HCT116 (cell line): ENCODE data around the gene GNB1. TPM values are rescaled to one million over a fixed set of nuclear protein-coding genes. Genes with fewer than 3 reads are reported as not detected.

Source experiments
- ATAC-seq: fragments of 200-7000 bp; cut with Tn5 transposase; 2 replicates; pipeline ENCODE4 v1.9.1; 2020; ENCODE audit warnings: mild to moderate bottlenecking, moderate library complexity
- BruUV-seq: library from RNA; stranded (reverse); fragments of 400-500 nt; replicated peaks from 2 replicates; lab custom pipeline; 2021; lab: Mats Ljungman, UMichigan
- CTCF ChIA-PET: fragments of 300-600 bp; sonication (Branson Sonifier 250); formaldehyde crosslinking; loops from one replicate; lab custom pipeline; 2021; ENCODE audit warnings: antibody characterized with exemption; lab: Charles Lee
- POLR2A ChIA-PET: fragments of 300-600, 350-600 bp; sonication (Branson Sonifier 250); formaldehyde crosslinking; loops from one replicate; lab custom pipeline; 2021; ENCODE audit warnings: antibody characterized with exemption; lab: Charles Lee
- RAD21 ChIA-PET, 2 experiments: fragments of 300-600 bp; sonication (Branson Sonifier 250); formaldehyde crosslinking; loops; one replicate each; lab custom pipeline; 2023; ENCODE audit warnings: low total read pairs in 2 of 2; ENCODE audit not compliant: uncharacterized antibody in 2 of 2, unreplicated experiment in 2 of 2, low non-redundant PET in 1 of 2; lab: Charles Lee
- DNase-seq: peaks from one replicate; pipeline ENCODE4 v3.0.0-alpha.2; 2010; ENCODE audit warnings: low read depth, low spot score
- H2AFZ ChIP-seq: fragments of 200-600 bp; shearing (Covaris generic), sonication (generic); 2 replicates; pipeline ENCODE4 v1.6.1; 2017; ENCODE audit warnings: low read depth, mixed run types, mixed read lengths, antibody characterized with exemption, low read length; ENCODE audit not compliant: poor library complexity, severe bottlenecking
- H3K27ac ChIP-seq: 2 replicates; pipeline ENCODE4 v1.5.1; 2012; ENCODE audit warnings: low read depth, low read length
- H3K27me3 ChIP-seq: fragments of 200-600 bp; sonication (generic); 2 replicates; pipeline ENCODE4 v1.6.1; 2016; ENCODE audit warnings: mixed run types, low read length, mixed read lengths; ENCODE audit not compliant: insufficient read depth
- H3K36me3 ChIP-seq, 2 experiments: fragments of 200-500 bp in 1 of 2; fragments of 200-600 bp in 1 of 2; sonication (Bioruptor generic) in 1 of 2; sonication (generic) in 1 of 2; 2 replicates each; pipeline versions ENCODE4 v1.5.1 to v1.6.1; 2014 to 2016; ENCODE audit warnings: low read length in 2 of 2, inconsistent platforms in 1 of 2, mixed read lengths in 1 of 2, mixed run types in 1 of 2; ENCODE audit not compliant: insufficient read depth in 2 of 2, control insufficient read depth in 1 of 2
- H3K4me1 ChIP-seq, 2 experiments: fragments of 200-600 bp in 1 of 2; sonication (generic) in 1 of 2; 2 replicates each; pipeline versions ENCODE4 v1.5.1 to v1.6.1; 2012 to 2017; ENCODE audit warnings: low read length in 2 of 2, inconsistent platforms in 1 of 2, mild to moderate bottlenecking in 1 of 2, mixed read lengths in 1 of 2, mixed run types in 1 of 2, moderate library complexity in 1 of 2; ENCODE audit not compliant: insufficient read depth in 2 of 2, control insufficient read depth in 1 of 2
- H3K4me2 ChIP-seq: fragments of 200-600 bp; sonication (generic); 2 replicates; pipeline ENCODE4 v1.6.1; 2017; ENCODE audit warnings: mixed run types, low read length, mixed read lengths
- H3K4me3 ChIP-seq, 2 experiments: fragments of 200-600 bp in 1 of 2; sonication (generic) in 1 of 2; replicated peaks in 1 of 2; 2 replicates each; pipeline ENCODE4 v1.5.1; 2011 to 2016; ENCODE audit warnings: low read length in 2 of 2, control low read depth in 1 of 2, low read depth in 1 of 2, mild to moderate bottlenecking in 1 of 2, mixed read lengths in 1 of 2, mixed run types in 1 of 2
- H3K79me2 ChIP-seq: fragments of 200-600 bp; sonication (generic); 2 replicates; pipeline ENCODE4 v1.6.1; 2017; ENCODE audit warnings: mild to moderate bottlenecking, mixed run types, low read length, moderate library complexity, mixed read lengths; ENCODE audit not compliant: insufficient read depth
- H3K9ac ChIP-seq: fragments of 200-600 bp; sonication (generic); 2 replicates; pipeline ENCODE4 v1.6.1; 2016; ENCODE audit warnings: low read length, mixed read lengths
- H3K9me2 ChIP-seq: fragments of 200-600 bp; sonication (generic), shearing (Covaris generic); 2 replicates; pipeline ENCODE4 v1.6.1; 2017; ENCODE audit warnings: mixed run types, mild to moderate bottlenecking, moderate library complexity; ENCODE audit not compliant: insufficient read depth
- H3K9me3 ChIP-seq, 2 experiments: fragments of 200-500 bp in 1 of 2; fragments of 200-600 bp in 1 of 2; sonication (Bioruptor generic) in 1 of 2; sonication (generic) in 1 of 2; 2 replicates each; pipeline ENCODE4 v1.6.1; 2014 to 2017; ENCODE audit warnings: low read length in 2 of 2, mixed read lengths in 2 of 2, inconsistent platforms in 1 of 2, low read depth in 1 of 2, mild to moderate bottlenecking in 1 of 2, mixed run types in 1 of 2, moderate library complexity in 1 of 2; ENCODE audit not compliant: control insufficient read depth in 1 of 2, insufficient read depth in 1 of 2
- H4K20me1 ChIP-seq: fragments of 200-600 bp; sonication (generic), shearing (Covaris generic); 2 replicates; pipeline ENCODE4 v1.6.1; 2017; ENCODE audit warnings: mixed run types, mild to moderate bottlenecking, moderate library complexity; ENCODE audit not compliant: insufficient read depth
- CBX3 ChIP-seq: IDR thresholded peaks from 2 replicates; pipeline ENCODE4 v1.6.1; 2012; ENCODE audit warnings: low read depth
- CEBPB ChIP-seq: IDR thresholded peaks from 2 replicates; pipeline ENCODE4 v1.6.1; 2012; ENCODE audit warnings: low read depth
- EGR1 ChIP-seq: IDR thresholded peaks from 2 replicates; pipeline ENCODE4 v1.6.1; 2012; ENCODE audit warnings: low read depth
- EZH2 ChIP-seq: fragments of 200-600 bp; sonication (generic); IDR thresholded peaks from 2 replicates; pipeline ENCODE4 v1.6.1; 2017; ENCODE audit warnings: antibody characterized with exemption, mixed run types
- EZH2phosphoT487 ChIP-seq: fragments of 200-600 bp; IDR thresholded peaks from 2 replicates; pipeline ENCODE4 v1.6.1; 2018; ENCODE audit warnings: antibody characterized with exemption, borderline replicate concordance
- FOSL1 ChIP-seq: IDR thresholded peaks from 2 replicates; pipeline ENCODE4 v1.6.1; 2012; ENCODE audit warnings: low read depth
- JUND ChIP-seq: IDR thresholded peaks from 2 replicates; pipeline ENCODE4 v1.6.1; 2012
- POLR2A ChIP-seq: IDR thresholded peaks from 2 replicates; pipeline ENCODE4 v1.7.0; 2011; ENCODE audit warnings: borderline replicate concordance; ENCODE audit not compliant: insufficient read depth, insufficient read length; ENCODE audit errors: extremely low read depth
- SP1 ChIP-seq: IDR thresholded peaks from 2 replicates; pipeline ENCODE4 v1.6.1; 2012; ENCODE audit warnings: low read depth
- TCF7L2 ChIP-seq: IDR thresholded peaks from 2 replicates; pipeline ENCODE4 v1.7.0; 2011; ENCODE audit warnings: borderline replicate concordance, inconsistent platforms; ENCODE audit not compliant: insufficient read depth, insufficient read length; ENCODE audit errors: extremely low read depth
- YY1 ChIP-seq: IDR thresholded peaks from 2 replicates; pipeline ENCODE4 v1.6.1; 2011; ENCODE audit warnings: low read length, low read depth, moderate library complexity, mild to moderate bottlenecking; ENCODE audit not compliant: insufficient replicate concordance; ENCODE audit errors: extremely low read depth
- ZFX ChIP-seq: fragments of 450-650 bp; IDR thresholded peaks from 2 replicates; pipeline ENCODE4 v1.6.1; 2017
- intact Hi-C: fragments of 100-400 bp; cut with micrococcal nuclease; formaldehyde crosslinking; loops from 2 replicates; pipeline ENCODE4 v1.10.0; 2022
- total RNA-seq: library from RNA; stranded (reverse); gene quantifications from one replicate; pipeline ENCODE4 v1.2.1, GENCODE V29; 2021; ENCODE audit not compliant: unreplicated experiment
- TF ChIP-seq, protein P1 (sequence below): IDR thresholded peaks from 2 replicates; pipeline ENCODE4 v1.6.1; 2012
- TF ChIP-seq, protein P2 (sequence below): IDR thresholded peaks from 2 replicates; pipeline ENCODE4 v1.6.1; 2012
- TF ChIP-seq, protein P3 (sequence below): IDR thresholded peaks from 2 replicates; pipeline ENCODE4 v1.6.1; 2012; ENCODE audit warnings: low read depth

The GNB1 gene
- total RNA-seq, 1 experiment from 2014 or later, result 371 TPM

DNA sequence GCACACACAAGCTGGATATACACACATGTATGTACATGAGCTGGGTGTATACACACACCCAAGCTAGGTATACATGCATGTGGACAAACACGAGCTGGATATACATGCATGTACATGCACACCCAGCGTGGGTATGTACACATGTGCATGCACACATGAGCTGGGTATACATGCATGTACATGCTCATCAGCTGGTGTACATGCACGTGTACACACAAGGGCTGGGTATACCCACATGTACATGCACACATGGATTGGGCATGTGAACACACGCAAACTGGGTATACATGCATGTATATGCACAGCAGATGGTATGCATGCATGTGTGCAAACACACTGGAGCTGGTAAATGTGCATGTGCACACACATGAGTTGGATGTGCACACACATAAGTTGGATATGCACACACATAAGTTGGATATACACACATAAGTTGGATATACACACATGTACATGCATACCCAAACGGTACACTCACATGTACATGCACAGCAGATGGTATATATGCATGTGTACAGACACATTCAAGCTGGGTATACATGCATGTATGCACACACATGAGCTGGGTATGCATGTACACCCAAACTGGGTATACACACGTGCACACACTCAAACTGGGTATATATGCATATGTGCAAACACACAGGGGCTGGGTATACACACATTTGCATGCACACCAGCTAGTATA lies 7.5 kb upstream of the GNB1 start:
- Histone ChIP-seq H4K20me1 (no peaks in the 10 kb centered on the region), H3K79me2 (no peaks in the 10 kb centered on the region), H3K9me2 (no peaks in the 10 kb centered on the region), H2AFZ (no peak overlapping the region), H3K9me3 (no peaks in the 10 kb centered on the region), H3K4me1 (peaks cover 23 to 38% of the 10 kb centered on the region in 2 experiments), H3K36me3 (no peaks in the 10 kb centered on the region), H3K4me2 (no peak overlapping the region), H3K4me3 (no peak overlapping the region), H3K9ac (no peak overlapping the region), H3K27ac (no peak overlapping the region), H3K27me3 (no peaks in the 10 kb centered on the region)
- DNase-seq, result no peak
- no TSS peak for BruUV-seq
- no peak for ATAC-seq
- ChIA-PET RAD21 (interaction anchor here in 1 of 2 experiments (1.1 kb wide), 1 partner anchor 10 kb away, joined by 3 read pairs; no protein-coding TSS in a partner anchor), POLR2A (no interaction called here), CTCF (no interaction called here)
- no peak for TF ChIP-seq EZH2
- TF ChIP-seq, protein P1, sequence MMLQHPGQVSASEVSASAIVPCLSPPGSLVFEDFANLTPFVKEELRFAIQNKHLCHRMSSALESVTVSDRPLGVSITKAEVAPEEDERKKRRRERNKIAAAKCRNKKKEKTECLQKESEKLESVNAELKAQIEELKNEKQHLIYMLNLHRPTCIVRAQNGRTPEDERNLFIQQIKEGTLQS, result no peak
- TF ChIP-seq EGR1, result no peak
- no peak for TF ChIP-seq TCF7L2
- TF ChIP-seq, protein P2, sequence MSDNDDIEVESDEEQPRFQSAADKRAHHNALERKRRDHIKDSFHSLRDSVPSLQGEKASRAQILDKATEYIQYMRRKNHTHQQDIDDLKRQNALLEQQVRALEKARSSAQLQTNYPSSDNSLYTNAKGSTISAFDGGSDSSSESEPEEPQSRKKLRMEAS, result no peak
- TF ChIP-seq ZFX, result no peak
- TF ChIP-seq, protein P3, sequence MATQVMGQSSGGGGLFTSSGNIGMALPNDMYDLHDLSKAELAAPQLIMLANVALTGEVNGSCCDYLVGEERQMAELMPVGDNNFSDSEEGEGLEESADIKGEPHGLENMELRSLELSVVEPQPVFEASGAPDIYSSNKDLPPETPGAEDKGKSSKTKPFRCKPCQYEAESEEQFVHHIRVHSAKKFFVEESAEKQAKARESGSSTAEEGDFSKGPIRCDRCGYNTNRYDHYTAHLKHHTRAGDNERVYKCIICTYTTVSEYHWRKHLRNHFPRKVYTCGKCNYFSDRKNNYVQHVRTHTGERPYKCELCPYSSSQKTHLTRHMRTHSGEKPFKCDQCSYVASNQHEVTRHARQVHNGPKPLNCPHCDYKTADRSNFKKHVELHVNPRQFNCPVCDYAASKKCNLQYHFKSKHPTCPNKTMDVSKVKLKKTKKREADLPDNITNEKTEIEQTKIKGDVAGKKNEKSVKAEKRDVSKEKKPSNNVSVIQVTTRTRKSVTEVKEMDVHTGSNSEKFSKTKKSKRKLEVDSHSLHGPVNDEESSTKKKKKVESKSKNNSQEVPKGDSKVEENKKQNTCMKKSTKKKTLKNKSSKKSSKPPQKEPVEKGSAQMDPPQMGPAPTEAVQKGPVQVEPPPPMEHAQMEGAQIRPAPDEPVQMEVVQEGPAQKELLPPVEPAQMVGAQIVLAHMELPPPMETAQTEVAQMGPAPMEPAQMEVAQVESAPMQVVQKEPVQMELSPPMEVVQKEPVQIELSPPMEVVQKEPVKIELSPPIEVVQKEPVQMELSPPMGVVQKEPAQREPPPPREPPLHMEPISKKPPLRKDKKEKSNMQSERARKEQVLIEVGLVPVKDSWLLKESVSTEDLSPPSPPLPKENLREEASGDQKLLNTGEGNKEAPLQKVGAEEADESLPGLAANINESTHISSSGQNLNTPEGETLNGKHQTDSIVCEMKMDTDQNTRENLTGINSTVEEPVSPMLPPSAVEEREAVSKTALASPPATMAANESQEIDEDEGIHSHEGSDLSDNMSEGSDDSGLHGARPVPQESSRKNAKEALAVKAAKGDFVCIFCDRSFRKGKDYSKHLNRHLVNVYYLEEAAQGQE, result no peak
- TF ChIP-seq SP1, result no peak
- no peak for TF ChIP-seq CBX3
- TF ChIP-seq JUND, result no peak
- TF ChIP-seq FOSL1, result no peak
- TF ChIP-seq EZH2phosphoT487, result no peak
- no peak for TF ChIP-seq POLR2A
- TF ChIP-seq YY1, result no peak
- TF ChIP-seq CEBPB, result no peak
- intact Hi-C loops, result no loop called here
